GM13976 (cell line): ENCODE results near the gene UHRF1.

Experiments used
- DNase-seq: peaks from one replicate; pipeline ENCODE4 v3.0.0; 2012; ENCODE audit warnings: low spot score
- in situ Hi-C: fragments of 300-500 bp; cut with MboI; formaldehyde crosslinking; loops from one replicate; pipeline ENCODE4 v1.12.0; 2022; ENCODE audit warnings: low sequenced_read_pairs, mixed read lengths, inconsistent platforms; ENCODE audit not compliant: unreplicated experiment
- TF ChIP-seq, protein P1 (sequence below): IDR thresholded peaks from 2 replicates; pipeline ENCODE4 v1.5.1; 2012; ENCODE audit warnings: borderline replicate concordance, mild to moderate bottlenecking; ENCODE audit not compliant: insufficient read depth; ENCODE audit errors: extremely low read depth, missing control alignments, control extremely low read depth

The UHRF1 gene

GRCh38 chr19:4904481-4904880, 4.8 kb upstream of the UHRF1 start:
- TF ChIP-seq, protein P1, sequence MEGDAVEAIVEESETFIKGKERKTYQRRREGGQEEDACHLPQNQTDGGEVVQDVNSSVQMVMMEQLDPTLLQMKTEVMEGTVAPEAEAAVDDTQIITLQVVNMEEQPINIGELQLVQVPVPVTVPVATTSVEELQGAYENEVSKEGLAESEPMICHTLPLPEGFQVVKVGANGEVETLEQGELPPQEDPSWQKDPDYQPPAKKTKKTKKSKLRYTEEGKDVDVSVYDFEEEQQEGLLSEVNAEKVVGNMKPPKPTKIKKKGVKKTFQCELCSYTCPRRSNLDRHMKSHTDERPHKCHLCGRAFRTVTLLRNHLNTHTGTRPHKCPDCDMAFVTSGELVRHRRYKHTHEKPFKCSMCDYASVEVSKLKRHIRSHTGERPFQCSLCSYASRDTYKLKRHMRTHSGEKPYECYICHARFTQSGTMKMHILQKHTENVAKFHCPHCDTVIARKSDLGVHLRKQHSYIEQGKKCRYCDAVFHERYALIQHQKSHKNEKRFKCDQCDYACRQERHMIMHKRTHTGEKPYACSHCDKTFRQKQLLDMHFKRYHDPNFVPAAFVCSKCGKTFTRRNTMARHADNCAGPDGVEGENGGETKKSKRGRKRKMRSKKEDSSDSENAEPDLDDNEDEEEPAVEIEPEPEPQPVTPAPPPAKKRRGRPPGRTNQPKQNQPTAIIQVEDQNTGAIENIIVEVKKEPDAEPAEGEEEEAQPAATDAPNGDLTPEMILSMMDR = no peak
- no peak for DNase-seq
- in situ Hi-C loops = no loop called here

DNA sequence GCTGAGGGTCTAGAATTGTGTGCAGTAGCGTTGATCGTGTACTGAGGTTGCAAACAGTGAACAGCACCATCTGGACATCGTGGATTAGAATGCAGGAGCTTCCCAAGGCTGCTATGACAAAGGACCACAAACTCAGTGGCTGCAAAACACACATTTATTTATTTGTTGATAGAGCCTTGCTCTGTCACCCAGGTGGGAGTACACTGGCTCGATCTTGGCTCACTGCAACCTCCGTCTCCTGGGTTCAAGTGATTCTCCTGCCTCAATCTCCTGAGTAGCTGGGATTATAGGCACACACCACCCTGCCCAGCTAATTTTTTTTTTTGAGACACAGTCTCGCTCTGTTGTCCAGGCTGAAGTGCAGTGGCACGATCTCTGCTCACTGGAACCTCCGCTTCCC, 2.3 kb upstream of the UHRF1 start:
- TF ChIP-seq, protein P1 = no peak
- in situ Hi-C loops = no loop called here
- no peak for DNase-seq

DNA sequence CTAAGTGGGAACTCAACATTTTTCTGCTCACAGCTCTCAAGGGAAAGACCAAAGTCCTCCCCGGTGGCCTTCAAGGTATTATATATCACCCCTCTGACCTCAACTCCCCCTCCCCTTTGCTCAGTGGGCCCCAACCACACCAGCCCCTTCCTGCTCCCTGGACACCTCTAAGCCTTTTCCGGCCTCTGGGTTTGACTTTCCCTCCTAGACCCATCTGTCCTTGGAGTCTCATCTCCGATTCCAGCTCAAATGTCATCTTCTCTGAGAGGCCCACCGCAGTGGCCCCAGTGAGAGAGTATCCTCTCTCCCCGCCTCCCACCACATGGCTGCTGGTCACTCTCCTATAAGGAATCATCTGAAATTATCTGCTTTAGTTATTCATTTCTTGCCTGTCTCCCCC, 941 bp upstream of the UHRF1 start:
- no peak for DNase-seq
- TF ChIP-seq, protein P1 = no peak
- in situ Hi-C loops = no loop called here

DNA sequence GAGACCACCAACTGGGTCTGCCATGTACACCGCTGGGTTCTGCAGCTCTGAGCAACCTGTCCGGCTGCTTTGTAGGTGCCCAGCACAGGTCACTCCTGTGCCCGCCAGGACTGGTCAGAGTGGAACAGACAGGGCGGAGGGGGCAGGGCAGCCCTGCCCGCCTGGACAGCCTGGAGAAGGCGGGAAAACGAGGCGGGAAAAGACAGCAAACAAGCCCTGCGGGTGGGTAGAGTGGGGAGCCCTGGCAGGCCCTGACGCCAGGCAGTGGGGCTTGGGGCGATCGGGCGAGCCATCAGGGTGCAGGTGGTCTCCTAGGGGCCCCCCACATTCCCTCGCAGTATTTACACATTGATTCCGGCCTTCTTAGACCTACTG, 533 bp upstream of the UHRF1 start:
- no peak for DNase-seq

DNA sequence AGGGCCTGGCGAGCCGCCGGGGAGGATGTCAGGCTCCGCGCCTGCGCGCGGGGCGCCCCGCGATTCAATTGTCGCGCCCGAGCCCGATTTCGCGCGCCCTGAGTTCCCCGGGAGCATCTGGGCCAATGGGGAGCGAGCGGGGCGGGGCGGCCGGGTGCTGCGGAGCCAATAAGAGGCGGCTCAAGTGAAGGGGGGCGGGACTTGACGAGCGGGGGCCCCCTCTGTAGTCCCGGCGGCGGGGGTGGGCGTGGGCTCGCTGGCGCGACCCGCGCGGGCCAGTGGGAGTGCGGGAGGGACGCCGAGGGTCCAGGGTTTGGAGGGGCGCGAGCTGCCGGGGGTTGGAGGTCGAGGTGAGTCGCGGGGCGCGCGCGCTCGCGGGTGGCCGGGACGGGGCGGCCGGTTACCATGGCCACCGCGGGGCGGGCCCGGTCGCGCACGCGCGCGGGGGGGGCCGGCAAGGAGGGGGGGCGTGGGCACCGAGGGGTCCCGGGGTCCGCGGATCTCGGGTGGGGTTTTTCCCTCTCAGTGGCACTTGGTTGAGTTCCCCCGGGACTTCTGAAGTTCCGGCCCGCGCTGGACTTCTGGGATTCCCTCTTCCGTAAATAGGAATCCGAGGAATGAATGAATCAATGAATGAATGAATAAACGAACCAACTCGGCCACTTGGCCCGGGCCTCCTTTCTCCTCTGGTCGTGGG, 744 bp downstream of the UHRF1 start:
- TF ChIP-seq, protein P1 = no peak
- DNase-seq = peak; percentile 98
- in situ Hi-C loops = loop anchor here (10.0 kb wide), 1 partner anchor 105 kb away; no protein-coding TSS in a partner anchor

More for the DNA sequence above, 533 bp upstream of the UHRF1 start:
- TF ChIP-seq, protein P1 = no peak
- in situ Hi-C loops = no loop called here

DNA sequence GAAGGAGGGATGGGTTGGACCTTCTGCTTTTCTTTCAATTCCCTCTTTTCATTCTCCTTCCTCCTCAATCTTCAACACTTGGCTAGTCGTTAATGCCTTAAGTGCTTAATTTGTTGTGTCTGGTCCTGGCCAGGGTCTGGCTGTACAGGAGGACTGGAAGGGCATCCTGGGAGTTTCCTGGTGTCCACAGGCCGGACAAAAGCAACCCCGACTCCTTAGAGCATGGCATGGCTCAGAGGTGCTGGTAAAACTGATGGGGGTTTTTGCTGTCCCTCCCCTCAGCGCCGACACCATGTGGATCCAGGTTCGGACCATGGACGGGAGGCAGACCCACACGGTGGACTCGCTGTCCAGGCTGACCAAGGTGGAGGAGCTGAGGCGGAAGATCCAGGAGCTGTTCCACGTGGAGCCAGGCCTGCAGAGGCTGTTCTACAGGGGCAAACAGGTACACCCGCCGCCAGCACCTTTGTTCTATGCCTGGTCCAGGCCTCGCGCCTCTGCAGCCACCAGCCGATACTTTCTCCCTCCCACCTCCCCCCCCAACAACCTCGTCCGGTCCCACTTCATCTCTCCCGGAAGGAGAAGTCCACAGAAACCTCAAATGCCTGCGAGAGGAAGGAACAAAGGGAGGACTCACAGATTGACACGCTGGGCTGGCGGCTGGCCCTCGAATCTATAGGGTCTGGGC, 1.4 kb downstream of the UHRF1 start:
- in situ Hi-C loops = loop anchor here (10.0 kb wide), 1 partner anchor 106 kb away; no protein-coding TSS in a partner anchor
- TF ChIP-seq, protein P1 = no peak
- no peak for DNase-seq
